IMR-90 (cell line): ENCODE measurements around the gene SV2C. TPM values are rescaled to one million over a fixed set of nuclear protein-coding genes. Genes with fewer than 3 reads are reported as not detected.

Experiments used
- ATAC-seq: fragments of 200-7000 bp; cut with Tn5 transposase; 2 replicates; pipeline ENCODE4 v1.9.1; 2020; ENCODE audit warnings: low read depth, mild to moderate bottlenecking, moderate library complexity
- BruUV-seq: library from RNA; stranded (reverse); fragments of 400-500 nt; replicated peaks from 2 replicates; lab custom pipeline; 2021; lab: Mats Ljungman, UMichigan
- CTCF ChIA-PET: fragments of 300-600 bp; formaldehyde crosslinking; extraction: SDS; loops from one replicate; lab custom pipeline; 2021; ENCODE audit warnings: antibody characterized with exemption; lab: Yijun Ruan, JAX
- POLR2A ChIA-PET: fragments of 300-600 bp; sonication (Branson Sonifier 250); formaldehyde crosslinking; loops from one replicate; lab custom pipeline; 2022; ENCODE audit warnings: antibody characterized with exemption; ENCODE audit not compliant: unreplicated experiment; lab: Charles Lee
- DNase-seq: peaks from one replicate; pipeline ENCODE4 v3.0.0; 2013
- H2AFZ ChIP-seq: replicated peaks from 2 replicates; pipeline ENCODE3; 2013; ENCODE audit warnings: low read length, mild to moderate bottlenecking; ENCODE audit not compliant: poor library complexity
- H2AK5ac ChIP-seq: 2 replicates; pipeline ENCODE4 v1.6.1; 2013; ENCODE audit warnings: low read depth, low read length, inconsistent platforms
- H2AK9ac ChIP-seq: replicated peaks from 2 replicates; pipeline ENCODE3; 2013; ENCODE audit warnings: mild to moderate bottlenecking, low read depth, low read length, moderate library complexity; ENCODE audit not compliant: poor library complexity
- H2BK120ac ChIP-seq: 2 replicates; pipeline ENCODE4 v1.6.1; 2013; ENCODE audit warnings: low read depth, low read length, inconsistent platforms
- H2BK15ac ChIP-seq: 3 replicates; pipeline ENCODE4 v1.6.1; 2013; ENCODE audit warnings: low read depth, low read length, inconsistent platforms
- H2BK20ac ChIP-seq: 2 replicates; pipeline ENCODE4 v1.6.1; 2013; ENCODE audit warnings: low read depth, mild to moderate bottlenecking, inconsistent platforms, low read length, moderate library complexity
- H2BK5ac ChIP-seq: 2 replicates; pipeline ENCODE4 v1.6.1; 2013; ENCODE audit warnings: mild to moderate bottlenecking, low read depth, low read length, inconsistent platforms; ENCODE audit not compliant: poor library complexity, severe bottlenecking
- H3K14ac ChIP-seq: replicated peaks from 2 replicates; pipeline ENCODE4 v1.6.1; 2013; ENCODE audit warnings: low read depth, low read length, inconsistent platforms
- H3K18ac ChIP-seq: 2 replicates; pipeline ENCODE4 v1.6.1; 2013; ENCODE audit warnings: low read depth, low read length, control low read depth
- H3K23ac ChIP-seq: 2 replicates; pipeline ENCODE4 v1.6.1; 2013; ENCODE audit warnings: low read depth, low read length, inconsistent platforms
- H3K27ac ChIP-seq: 2 replicates; pipeline ENCODE4 v1.5.1; 2013; ENCODE audit warnings: mild to moderate bottlenecking, control low read depth, low read length; ENCODE audit not compliant: insufficient read depth
- H3K27me3 ChIP-seq: 2 replicates; pipeline ENCODE4 v1.6.1; 2013; ENCODE audit warnings: low read length; ENCODE audit not compliant: control insufficient read depth, insufficient read depth
- H3K36me3 ChIP-seq: 2 replicates; pipeline ENCODE4 v1.6.1; 2013; ENCODE audit warnings: low read length, mixed read lengths; ENCODE audit not compliant: control insufficient read depth, insufficient read depth
- H3K4ac ChIP-seq: 2 replicates; pipeline ENCODE4 v1.6.1; 2013; ENCODE audit warnings: low read depth, low read length, inconsistent platforms
- H3K4me1 ChIP-seq: 2 replicates; pipeline ENCODE4 v1.6.1; 2013; ENCODE audit warnings: low read length, mixed read lengths; ENCODE audit not compliant: control insufficient read depth, insufficient read depth
- H3K4me2 ChIP-seq: 2 replicates; pipeline ENCODE4 v1.6.1; 2013; ENCODE audit warnings: low read depth, mild to moderate bottlenecking, control low read depth, low read length, moderate library complexity
- H3K4me3 ChIP-seq: 2 replicates; pipeline ENCODE4 v1.5.1; 2013; ENCODE audit warnings: low read depth, mild to moderate bottlenecking, control low read depth, low read length, moderate library complexity; ENCODE audit not compliant: insufficient read depth
- H3K56ac ChIP-seq: 2 replicates; pipeline ENCODE4 v1.6.1; 2013; ENCODE audit warnings: low read length, inconsistent platforms; ENCODE audit not compliant: insufficient read depth; ENCODE audit errors: extremely low read depth
- H3K79me1 ChIP-seq, 2 experiments: 2 replicates each; pipeline ENCODE4 v1.6.1; 2013; ENCODE audit warnings: low read length in 2 of 2, inconsistent platforms in 1 of 2, low read depth in 1 of 2
- H3K9ac ChIP-seq: 2 replicates; pipeline ENCODE4 v1.6.1; 2013; ENCODE audit warnings: low read depth, low read length, control low read depth
- H3K9me1 ChIP-seq: 2 replicates; pipeline ENCODE4 v1.6.1; 2013; ENCODE audit warnings: low read length, inconsistent platforms; ENCODE audit not compliant: insufficient read depth
- H3K9me3 ChIP-seq: 2 replicates; pipeline ENCODE4 v1.6.1; 2013; ENCODE audit warnings: low read length; ENCODE audit not compliant: control insufficient read depth, insufficient read depth
- H4K20me1 ChIP-seq: 2 replicates; pipeline ENCODE4 v1.6.1; 2013; ENCODE audit warnings: low read length, inconsistent platforms; ENCODE audit not compliant: insufficient read depth
- H4K5ac ChIP-seq: 2 replicates; pipeline ENCODE4 v1.6.1; 2013; ENCODE audit warnings: mild to moderate bottlenecking, low read depth, low read length, control low read depth
- H4K8ac ChIP-seq, 2 experiments: 2 replicates each; pipeline ENCODE4 v1.6.1; 2013; ENCODE audit warnings: low read depth in 2 of 2, low read length in 2 of 2, control low read depth in 1 of 2, inconsistent platforms in 1 of 2
- H4K91ac ChIP-seq: 2 replicates; pipeline ENCODE4 v1.6.1; 2013; ENCODE audit warnings: low read depth, low read length, inconsistent platforms; ENCODE audit not compliant: insufficient read depth
- CHD1 ChIP-seq: IDR thresholded peaks from 2 replicates; pipeline ENCODE4 v1.6.1; 2012; ENCODE audit warnings: low read depth, low read length, improper control_type of control experiment
- POLR2A ChIP-seq: IDR thresholded peaks from 2 replicates; pipeline ENCODE4 v1.6.1; 2012; ENCODE audit warnings: mild to moderate bottlenecking, low read depth, low read length
- SMC3 ChIP-seq: fragments of 150-350 bp; IDR thresholded peaks from 2 replicates; pipeline ENCODE4 v1.6.1; 2016; ENCODE audit warnings: low read depth, mild to moderate bottlenecking, antibody characterized with exemption, low read length, moderate library complexity
- USF2 ChIP-seq: fragments of 150-350 bp; IDR thresholded peaks from 2 replicates; pipeline ENCODE4 v1.6.1; 2017; ENCODE audit warnings: mild to moderate bottlenecking, antibody characterized with exemption, low read length, low read depth
- WGBS, 2 experiments: methylation state at CpG; one replicate each; pipeline versions ENCODE4 v1.1.5 to v1.1.7; 2013; ENCODE audit warnings: missing lambda C conversion rate in 2 of 2; ENCODE audit not compliant: insufficient read length in 1 of 2; ENCODE audit errors: extremely low coverage in 2 of 2; 5-methylcytosine and 5-hydroxymethylcytosine counted together
- dilution Hi-C: fragments of 300-500 bp; cut with HindIII; formaldehyde crosslinking; loops from one replicate; pipeline ENCODE4 v1.14.3; 2018; ENCODE audit warnings: low sequenced_read_pairs; ENCODE audit not compliant: unreplicated experiment
- in situ Hi-C: fragments of 300-500 bp; cut with MboI; formaldehyde crosslinking; loops from 3 replicates; pipeline ENCODE4 v1.14.3; 2019; ENCODE audit warnings: low sequenced_read_pairs, inconsistent platforms, mixed read lengths
- intact Hi-C: fragments of 100-400 bp; cut with micrococcal nuclease; formaldehyde crosslinking; loops from 2 replicates; pipeline ENCODE4 v1.10.0; 2022
- polyA plus RNA-seq, 3 experiments: library from polyadenylated mRNA; depleted of rRNA; stranded (reverse); fragments of >200 nt; gene quantifications; 2 replicates each; pipeline ENCODE4 v1.2.3, GENCODE V29; 2012; ENCODE audit warnings: low replicate concordance in 1 of 3
- total RNA-seq: library from RNA; depleted of rRNA; stranded (reverse); fragments of >200 nt; gene quantifications from 2 replicates; pipeline ENCODE4 v1.2.3, GENCODE V29; 2012

The SV2C gene
- total and polyA plus RNA-seq, 2 of the 4 experiments (the other 2 are of a cell fraction): not detected

- no peak overlapping the region for H3K9ac ChIP-seq
- H3K14ac ChIP-seq: no peak overlapping the region
- H2BK15ac ChIP-seq: no peak overlapping the region
- H3K56ac ChIP-seq: no peak overlapping the region
- no peak overlapping the region for H2BK120ac ChIP-seq
- no peak overlapping the region for H2BK20ac ChIP-seq
- no peak overlapping the region for H2AFZ ChIP-seq
- TF ChIP-seq POLR2A (no peak), SMC3 (no peak), USF2 (no peak), CHD1 (no peak)
- no peaks in the 10 kb centered on the region for H3K36me3 ChIP-seq
- H3K4ac ChIP-seq: no peak overlapping the region
- H4K91ac ChIP-seq: no peak overlapping the region
- no peak for ATAC-seq
- H4K8ac ChIP-seq: no peak overlapping the region
- no peak overlapping the region for H2AK9ac ChIP-seq
- ChIA-PET CTCF (no interaction called here), POLR2A (interaction anchor here (0.5 kb wide), 1 partner anchor 189 kb away, joined by 4 read pairs; no protein-coding TSS in a partner anchor)
- dilution Hi-C loops: no loop called here
- no peak for DNase-seq
- no peak overlapping the region for H2AK5ac ChIP-seq
- H4K20me1 ChIP-seq: no peaks in the 10 kb centered on the region
- H2BK5ac ChIP-seq: no peak overlapping the region
- H3K4me2 ChIP-seq: no peak overlapping the region
- no peak overlapping the region for H3K27ac ChIP-seq
- no peak overlapping the region for H3K23ac ChIP-seq
- H3K79me1 ChIP-seq: no peaks in the 10 kb centered on the region
- in situ Hi-C loops: no loop called here
- no peaks in the 10 kb centered on the region for H3K4me1 ChIP-seq
- no peaks in the 10 kb centered on the region for H3K9me3 ChIP-seq
- H3K9me1 ChIP-seq: no peaks in the 10 kb centered on the region
- no peak overlapping the region for H3K18ac ChIP-seq
- intact Hi-C loops: no loop called here
- no TSS peak for BruUV-seq
- H3K4me3 ChIP-seq: no peak overlapping the region
- no peak overlapping the region for H4K5ac ChIP-seq
- H3K27me3 ChIP-seq: peaks cover 5% of the 10 kb centered on the region
- WGBS, 2 experiments: no CpG with 5 or more reads among the region's 4 CpGs
These were observed 301.0 kb downstream of the SV2C start for GRCh38 chr5:76384189-76384588.
